Naive thymus-derived CD8-positive, alpha-beta T cell (primary cell): Measurements from ENCODE around the gene LMF1. TPM values are rescaled to one million over a fixed set of nuclear protein-coding genes. Genes with fewer than 3 reads are reported as not detected.

ENCODE experiments used
- ATAC-seq, 2 donors: fragments of 150-1000 bp; cut with Tn5 transposase in 1 of 2; sonication (Bioruptor Pico), chemical (Tn5 transposase) in 1 of 2; 1 replicate in 1 of 2; 2 replicates in 1 of 2; pipeline ENCODE4 v1.10.0; 2021; ENCODE audit warnings: mild to moderate bottlenecking in 2 of 2, moderate library complexity in 2 of 2
- POLR2A ChIA-PET: fragments of 350-600 bp; sonication (Branson Sonifier 250); formaldehyde crosslinking; loops from one replicate; lab custom pipeline; 2021; ENCODE audit warnings: antibody characterized with exemption; lab: Charles Lee
- DNase-seq, 10 donors: peaks; one replicate each; pipeline versions ENCODE4 v3.0.0 to v3.0.0-alpha.2; 2020 to 2022
- H3K27ac Mint-ChIP-seq, 10 donors: one replicate each; pipeline ENCODE4 v1.8.0; 2020 to 2022; ENCODE audit warnings: mild to moderate bottlenecking in 10 of 10, mixed read lengths in 10 of 10, moderate library complexity in 4 of 10, inconsistent platforms in 1 of 10
- H3K27me3 Mint-ChIP-seq, 5 donors: one replicate each; pipeline ENCODE4 v1.8.0; 2021 to 2022; ENCODE audit warnings: mixed read lengths in 5 of 5
- H3K36me3 Mint-ChIP-seq, 3 donors: one replicate each; pipeline ENCODE4 v1.8.0; 2020 to 2022; ENCODE audit warnings: mixed read lengths in 3 of 3, mild to moderate bottlenecking in 2 of 3, inconsistent platforms in 1 of 3
- H3K4me1 Mint-ChIP-seq, 4 donors: one replicate each; pipeline ENCODE4 v1.8.0; 2021 to 2022; ENCODE audit warnings: mixed read lengths in 4 of 4
- H3K4me3 Mint-ChIP-seq, 10 donors: one replicate each; pipeline ENCODE4 v1.8.0; 2020 to 2022; ENCODE audit warnings: mild to moderate bottlenecking in 10 of 10, mixed read lengths in 10 of 10, moderate library complexity in 6 of 10, inconsistent platforms in 1 of 10
- H3K9me3 Mint-ChIP-seq, 9 donors: one replicate each; pipeline ENCODE4 v1.8.0; 2020 to 2022; ENCODE audit warnings: mixed read lengths in 9 of 9, mild to moderate bottlenecking in 3 of 9, inconsistent platforms in 1 of 9, moderate library complexity in 1 of 9
- polyA plus RNA-seq, 3 donors: library from polyadenylated mRNA; unstranded; fragments of 300-500 nt; fragmentation: Illumina TruSeq; gene quantifications; one replicate each; pipeline ENCODE4 v1.2.3, GENCODE V29; 2021
- total RNA-seq, 8 experiments: library from RNA in 2 of 8; stranded (reverse) in 2 of 8; gene quantifications; one replicate each; pipeline ENCODE4 v1.2.3 and lab custom pipeline; 2021 to 2026

LMF1 gene
- total and polyA plus RNA-seq, 5 experiments from 2014 or later, result 12.2 to 45.1 (median 13.6) TPM

DNA sequence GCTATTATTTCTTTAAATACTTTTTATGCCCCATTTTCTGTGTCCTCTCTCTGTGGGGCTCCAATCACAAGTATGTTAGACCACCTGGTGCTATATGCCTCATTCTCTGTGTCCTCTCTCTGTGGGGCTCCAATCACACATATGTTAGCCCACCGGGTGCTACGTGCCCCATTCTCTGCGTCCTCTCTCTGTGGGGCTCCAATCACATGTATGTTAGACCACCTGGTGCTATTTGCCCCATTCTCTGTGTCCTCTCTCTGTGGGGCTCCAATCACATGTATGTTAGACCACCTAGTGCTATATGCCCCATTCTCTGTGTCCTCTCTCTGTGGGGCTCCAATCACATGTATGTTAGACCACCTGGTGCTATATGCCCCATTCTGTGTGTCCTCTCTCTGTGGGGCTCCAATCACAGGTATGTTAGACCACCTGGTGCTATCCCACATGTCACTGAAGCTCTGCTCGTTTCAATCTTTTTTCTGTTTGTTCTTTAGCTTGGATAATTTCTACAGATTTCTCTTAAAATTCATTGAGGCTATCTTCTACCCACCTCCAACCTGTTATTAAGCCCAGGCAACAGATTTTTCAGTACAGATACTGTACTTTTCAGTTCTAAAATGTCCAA is 28.2 kb downstream of the LMF1 start:
- Mint-ChIP-seq H3K36me3 (peaks cover 20 to 70% (median 52%) of the 10 kb centered on the region in 3 donors), H3K27me3 (no peaks in the 10 kb centered on the region), H3K9me3 (peaks cover 0 to 39% (median 23%) of the 10 kb centered on the region in 9 donors), H3K4me1 (peaks cover 0 to 4% (median 2%) of the 10 kb centered on the region in 4 donors), H3K27ac (no peak overlapping the region), H3K4me3 (no peak overlapping the region)
- ATAC-seq (no peak), DNase-seq (no peak)
- POLR2A ChIA-PET, result no interaction called here

DNA sequence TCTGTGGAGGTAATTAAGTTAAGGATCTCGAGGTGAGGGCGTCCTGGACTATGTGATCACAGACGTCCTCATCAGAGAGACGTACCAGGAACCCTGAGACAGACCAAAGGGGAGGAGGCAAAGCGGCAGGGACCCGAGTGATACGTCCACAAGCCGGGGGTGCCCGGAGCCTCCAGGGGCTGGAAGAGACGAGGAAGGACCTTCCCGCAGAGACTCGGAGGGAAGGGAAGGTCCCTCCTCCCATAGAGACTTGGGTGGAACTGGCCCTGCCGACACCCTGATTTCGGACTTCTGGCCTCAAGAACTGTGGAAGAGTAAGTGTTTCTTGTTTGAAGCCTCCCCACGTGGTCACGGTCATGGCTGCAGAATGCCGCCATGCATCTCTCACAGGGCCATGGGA is 30.8 kb downstream of the LMF1 start:
- Mint-ChIP-seq H3K9me3 (peaks cover 0 to 37% (median 23%) of the 10 kb centered on the region in 9 donors), H3K4me3 (no peak overlapping the region), H3K36me3 (peaks cover 20 to 50% (median 44%) of the 10 kb centered on the region in 3 donors), H3K27me3 (no peaks in the 10 kb centered on the region), H3K4me1 (peaks cover 0 to 6% (median 3%) of the 10 kb centered on the region in 4 donors), H3K27ac (no peak overlapping the region)
- no peak for DNase-seq
- POLR2A ChIA-PET, result no interaction called here
- ATAC-seq, result no peak

DNA sequence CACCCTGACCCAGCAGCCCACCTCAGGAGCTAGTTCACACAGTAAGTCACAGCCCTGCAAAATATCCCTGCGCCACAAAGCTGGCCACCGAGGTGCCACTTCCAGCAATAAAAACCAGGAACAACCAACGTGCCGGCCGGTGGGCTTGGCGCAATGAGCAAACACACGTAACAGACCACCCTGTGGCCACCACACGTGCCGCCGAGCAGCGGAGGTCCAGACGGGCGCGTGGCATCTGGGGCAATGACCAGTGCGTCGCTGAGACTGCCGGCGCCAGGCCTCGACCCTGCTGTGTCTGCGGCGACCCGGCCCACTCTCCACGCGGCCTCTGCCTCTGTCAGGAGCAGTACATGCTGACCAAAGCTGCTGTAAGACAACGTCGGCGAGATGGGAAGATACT is 31.5 kb downstream of the LMF1 start:
- DNase-seq (no peak), ATAC-seq (no peak)
- peaks cover 0 to 31% (median 23%) of the 10 kb centered on the region in 9 donors for H3K9me3 Mint-ChIP-seq
- no peaks in the 10 kb centered on the region for H3K27me3 Mint-ChIP-seq
- no peak overlapping the region for H3K27ac Mint-ChIP-seq
- H3K4me1 Mint-ChIP-seq, result peaks cover 0 to 6% (median 3%) of the 10 kb centered on the region in 4 donors
- H3K36me3 Mint-ChIP-seq, result peaks cover 20 to 45% (median 39%) of the 10 kb centered on the region in 3 donors
- peak overlapping the region in 1 of 10 donors; percentile 10 for H3K4me3 Mint-ChIP-seq
- POLR2A ChIA-PET, result no interaction called here

DNA sequence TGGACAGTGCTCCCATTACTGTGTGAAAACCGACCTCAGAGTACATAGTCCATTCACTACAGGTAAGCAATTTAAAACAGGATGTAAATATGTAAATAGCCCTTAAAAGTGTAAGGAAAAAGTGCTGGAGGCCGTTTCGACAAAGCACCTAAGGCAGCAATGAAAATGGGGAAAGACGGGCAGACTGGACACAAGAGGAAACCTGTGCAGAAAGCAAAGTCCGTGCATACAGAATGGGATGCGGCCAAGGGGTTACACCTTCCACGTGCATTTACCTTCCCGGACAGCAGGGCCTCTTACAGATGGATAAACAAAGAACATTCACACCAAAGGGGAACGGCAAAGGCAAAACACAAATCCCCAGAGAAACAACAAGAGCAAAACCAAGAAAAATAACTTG is 32.0 kb downstream of the LMF1 start:
- POLR2A ChIA-PET, result no interaction called here
- H3K36me3 Mint-ChIP-seq, result peaks cover 17 to 44% (median 34%) of the 10 kb centered on the region in 3 donors
- DNase-seq (no peak), ATAC-seq (no peak)
- peaks cover 0 to 27% (median 19%) of the 10 kb centered on the region in 9 donors for H3K9me3 Mint-ChIP-seq
- H3K4me1 Mint-ChIP-seq, result peaks cover 0 to 7% (median 2%) of the 10 kb centered on the region in 4 donors
- no peak overlapping the region for H3K4me3 Mint-ChIP-seq
- peak overlapping the region in 1 of 10 donors; percentile 37 for H3K27ac Mint-ChIP-seq
- H3K27me3 Mint-ChIP-seq, result no peaks in the 10 kb centered on the region

DNA sequence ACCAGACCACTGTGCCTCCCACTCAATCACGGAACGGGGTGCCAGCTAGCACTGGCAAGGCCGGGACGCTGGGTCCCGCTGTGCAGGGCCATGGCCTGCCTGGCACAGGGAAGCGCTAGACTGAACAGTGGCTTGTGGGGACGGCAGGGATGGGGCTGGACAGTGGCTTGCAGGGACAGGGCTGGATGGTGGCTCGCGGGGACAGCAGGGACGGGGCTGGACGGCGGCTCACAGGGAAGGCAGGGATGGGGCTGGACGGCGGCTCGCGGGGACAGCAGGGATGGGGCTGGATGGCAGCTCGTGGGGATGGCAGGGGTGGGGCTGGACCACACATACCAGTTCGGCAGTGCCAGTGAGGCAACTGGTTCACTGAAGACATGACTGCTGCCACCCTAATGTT is 32.6 kb downstream of the LMF1 start:
- peak overlapping the region in 1 of 10 donors; percentile 37 for H3K27ac Mint-ChIP-seq
- H3K9me3 Mint-ChIP-seq, result peaks cover 0 to 25% (median 17%) of the 10 kb centered on the region in 9 donors
- peaks cover 15 to 47% (median 32%) of the 10 kb centered on the region in 3 donors for H3K36me3 Mint-ChIP-seq
- ATAC-seq, result no peak
- no peak overlapping the region for H3K4me3 Mint-ChIP-seq
- DNase-seq, result no peak
- POLR2A ChIA-PET, result no interaction called here
- H3K27me3 Mint-ChIP-seq, result no peaks in the 10 kb centered on the region
- H3K4me1 Mint-ChIP-seq, result peaks cover 0 to 7% (median 2%) of the 10 kb centered on the region in 4 donors

DNA sequence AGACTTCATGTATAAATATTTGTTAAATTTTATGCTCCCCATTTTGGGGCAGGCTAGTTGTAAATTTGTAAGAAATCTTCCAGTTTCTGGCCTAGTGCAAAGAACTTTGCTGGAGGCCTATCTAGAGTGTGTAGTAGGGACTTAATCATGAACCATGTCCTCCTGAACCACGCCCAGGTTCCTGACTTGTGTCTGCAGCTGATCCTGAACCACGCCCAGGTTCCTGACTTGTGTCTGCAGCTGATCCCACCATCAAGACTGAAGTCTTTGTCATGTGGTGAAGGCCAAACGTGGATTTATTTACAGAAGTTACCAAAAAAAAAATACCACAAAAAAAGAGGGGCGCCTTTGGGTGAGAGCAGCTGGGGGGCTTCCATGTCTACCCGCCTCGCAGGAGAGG is 33.1 kb downstream of the LMF1 start:
- Mint-ChIP-seq H3K4me1 (peaks cover 0 to 7% (median 2%) of the 10 kb centered on the region in 4 donors), H3K27ac (peak overlapping the region in 1 of 10 donors; percentile 48), H3K27me3 (no peaks in the 10 kb centered on the region), H3K4me3 (no peak overlapping the region), H3K36me3 (peaks cover 14 to 48% (median 31%) of the 10 kb centered on the region in 3 donors), H3K9me3 (peaks cover 0 to 21% (median 15%) of the 10 kb centered on the region in 9 donors)
- POLR2A ChIA-PET, result no interaction called here
- DNase-seq, result no peak
- no peak for ATAC-seq

DNA sequence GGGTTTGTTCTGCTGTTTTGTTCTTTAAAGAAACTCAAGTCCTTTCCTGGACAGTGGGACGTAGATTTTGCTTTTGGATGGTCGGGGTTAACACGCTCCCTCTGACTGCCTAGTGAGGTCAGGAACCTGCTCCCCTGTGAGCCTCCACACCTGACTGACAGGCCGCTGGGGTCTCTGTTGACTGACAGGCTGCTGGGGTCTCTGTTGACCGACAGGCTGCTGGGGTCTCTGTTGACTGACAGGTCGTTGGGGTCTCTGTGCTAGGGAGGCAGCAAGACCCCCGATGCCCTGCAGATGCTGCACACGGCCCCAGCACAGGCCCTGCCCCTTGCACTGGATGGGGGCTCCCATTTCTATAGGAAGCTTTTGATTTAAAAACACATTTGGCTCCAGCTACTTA is 33.5 kb downstream of the LMF1 start:
- POLR2A ChIA-PET, result no interaction called here
- H3K4me3 Mint-ChIP-seq, result no peak overlapping the region
- peak overlapping the region in 1 of 10 donors; percentile 69 for H3K27ac Mint-ChIP-seq
- H3K9me3 Mint-ChIP-seq, result peaks cover 0 to 17% (median 10%) of the 10 kb centered on the region in 9 donors
- peaks cover 0 to 7% (median 2%) of the 10 kb centered on the region in 4 donors for H3K4me1 Mint-ChIP-seq
- no peaks in the 10 kb centered on the region for H3K27me3 Mint-ChIP-seq
- peaks cover 10 to 47% (median 27%) of the 10 kb centered on the region in 3 donors for H3K36me3 Mint-ChIP-seq
- no peak for ATAC-seq
- no peak for DNase-seq

DNA sequence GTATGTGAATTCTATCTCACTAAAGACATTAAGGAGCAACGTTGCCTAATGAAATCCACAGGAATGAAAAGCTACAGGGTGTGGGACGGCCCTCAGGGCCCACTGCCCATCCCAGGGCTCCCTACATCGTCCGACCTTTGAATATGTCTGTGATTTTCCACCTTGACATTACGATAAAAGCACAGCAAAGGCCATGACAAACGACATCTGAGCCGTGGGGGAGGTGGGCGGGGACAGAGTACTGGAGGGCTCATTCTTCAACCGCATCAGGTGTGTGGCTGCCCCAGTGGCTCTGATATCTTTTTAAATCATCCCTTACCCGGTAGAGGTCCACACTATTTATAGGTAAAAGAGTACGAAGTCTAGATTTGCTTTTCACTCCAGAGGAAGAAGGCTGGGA is 35.1 kb downstream of the LMF1 start:
- H3K27me3 Mint-ChIP-seq, result no peaks in the 10 kb centered on the region
- peak overlapping the region in 1 of 10 donors; percentile 15 for H3K4me3 Mint-ChIP-seq
- ATAC-seq, result no peak
- H3K9me3 Mint-ChIP-seq, result peaks cover 0 to 5% (median 0%) of the 10 kb centered on the region in 9 donors
- H3K27ac Mint-ChIP-seq, result peak overlapping the region in 2 of 10 donors; percentile 29 to 71
- POLR2A ChIA-PET, result no interaction called here
- peaks cover 0 to 7% (median 2%) of the 10 kb centered on the region in 4 donors for H3K4me1 Mint-ChIP-seq
- H3K36me3 Mint-ChIP-seq, result peaks cover 0 to 37% (median 12%) of the 10 kb centered on the region in 3 donors
- DNase-seq, result no peak

DNA sequence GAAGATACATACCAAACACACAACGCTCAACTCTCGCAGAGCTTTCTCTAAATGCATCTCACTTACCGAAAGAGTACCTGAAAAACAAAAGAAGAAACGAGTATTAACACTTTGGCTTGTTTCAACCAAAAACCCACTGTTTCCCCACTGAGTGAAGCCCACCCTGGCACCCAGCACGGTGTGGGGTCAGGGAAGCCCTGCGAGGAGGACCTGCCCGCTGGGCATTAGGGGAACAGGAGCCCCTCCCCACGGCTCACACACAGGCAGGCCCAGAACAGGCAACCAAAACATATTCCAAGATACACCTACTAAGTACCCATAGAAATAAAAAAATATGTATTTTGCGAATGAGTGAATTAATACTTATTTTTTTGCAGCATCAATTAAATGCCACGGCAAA is 36.6 kb downstream of the LMF1 start:
- Mint-ChIP-seq H3K4me1 (peaks cover 0 to 9% (median 2%) of the 10 kb centered on the region in 4 donors), H3K4me3 (no peak overlapping the region), H3K27me3 (no peaks in the 10 kb centered on the region), H3K9me3 (peaks cover 0 to 5% (median 0%) of the 10 kb centered on the region in 9 donors), H3K27ac (no peak overlapping the region), H3K36me3 (peaks cover 0 to 39% (median 8%) of the 10 kb centered on the region in 3 donors)
- DNase-seq (peak in 1 of 10 donors; percentile 21), ATAC-seq (no peak)
- POLR2A ChIA-PET, result no interaction called here

DNA sequence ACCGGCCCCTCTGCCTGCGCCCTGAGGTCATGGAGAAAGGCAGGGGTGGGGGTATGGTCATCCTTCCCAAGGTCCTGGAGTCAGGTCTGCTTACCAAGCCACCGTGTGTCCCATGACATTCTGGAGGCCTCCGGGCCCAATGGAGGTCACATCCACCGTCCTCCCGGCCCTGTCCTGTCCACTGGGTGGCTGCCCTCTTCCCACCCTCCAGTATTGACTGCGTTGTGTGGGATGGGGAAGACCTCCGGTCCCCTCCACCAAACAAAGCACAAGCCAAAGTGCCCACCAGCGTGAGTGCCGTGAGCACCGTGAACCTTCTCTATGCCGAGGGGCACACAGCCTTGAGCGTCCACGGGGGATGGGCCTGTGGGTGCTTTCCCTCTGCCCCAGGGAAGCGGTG is 37.2 kb downstream of the LMF1 start:
- H3K27me3 Mint-ChIP-seq, result no peaks in the 10 kb centered on the region
- H3K4me3 Mint-ChIP-seq, result no peak overlapping the region
- POLR2A ChIA-PET, result no interaction called here
- H3K36me3 Mint-ChIP-seq, result peaks cover 0 to 39% (median 7%) of the 10 kb centered on the region in 3 donors
- H3K27ac Mint-ChIP-seq, result no peak overlapping the region
- H3K9me3 Mint-ChIP-seq, result peaks cover 0 to 2% (median 0%) of the 10 kb centered on the region in 9 donors
- ATAC-seq, result no peak
- no peak for DNase-seq
- peaks cover 0 to 8% (median 2%) of the 10 kb centered on the region in 4 donors for H3K4me1 Mint-ChIP-seq

DNA sequence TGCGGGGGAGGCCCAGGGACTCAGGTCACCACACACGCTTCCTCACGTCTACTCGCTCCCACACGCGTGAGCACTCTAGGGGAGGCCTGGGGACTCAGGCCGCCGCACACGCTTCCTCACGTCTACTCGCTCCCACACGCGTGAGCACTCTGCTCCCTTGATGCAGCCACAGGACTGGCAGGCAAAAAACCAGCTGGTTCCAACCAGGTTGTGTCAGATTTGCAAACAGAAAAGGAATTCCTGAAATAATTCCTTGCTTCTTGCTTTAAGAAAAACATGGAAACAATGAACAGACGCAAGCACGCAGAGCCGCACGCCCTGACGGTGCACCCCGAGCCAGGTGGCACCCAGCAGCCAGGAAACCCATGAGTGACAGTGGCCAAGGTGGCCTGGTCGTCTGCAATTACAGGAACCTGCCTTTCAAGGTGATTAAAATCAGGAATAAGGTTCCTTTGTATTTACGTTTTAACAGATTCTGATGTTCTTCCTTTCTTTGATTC is 37.9 kb downstream of the LMF1 start:
- no peaks in the 10 kb centered on the region for H3K27me3 Mint-ChIP-seq
- POLR2A ChIA-PET, result no interaction called here
- DNase-seq, result no peak
- H3K36me3 Mint-ChIP-seq, result peaks cover 0 to 38% (median 7%) of the 10 kb centered on the region in 3 donors
- no peaks in the 10 kb centered on the region for H3K9me3 Mint-ChIP-seq
- H3K4me3 Mint-ChIP-seq, result no peak overlapping the region
- ATAC-seq, result no peak
- no peak overlapping the region for H3K27ac Mint-ChIP-seq
- H3K4me1 Mint-ChIP-seq, result peaks cover 0 to 7% (median 2%) of the 10 kb centered on the region in 4 donors

DNA sequence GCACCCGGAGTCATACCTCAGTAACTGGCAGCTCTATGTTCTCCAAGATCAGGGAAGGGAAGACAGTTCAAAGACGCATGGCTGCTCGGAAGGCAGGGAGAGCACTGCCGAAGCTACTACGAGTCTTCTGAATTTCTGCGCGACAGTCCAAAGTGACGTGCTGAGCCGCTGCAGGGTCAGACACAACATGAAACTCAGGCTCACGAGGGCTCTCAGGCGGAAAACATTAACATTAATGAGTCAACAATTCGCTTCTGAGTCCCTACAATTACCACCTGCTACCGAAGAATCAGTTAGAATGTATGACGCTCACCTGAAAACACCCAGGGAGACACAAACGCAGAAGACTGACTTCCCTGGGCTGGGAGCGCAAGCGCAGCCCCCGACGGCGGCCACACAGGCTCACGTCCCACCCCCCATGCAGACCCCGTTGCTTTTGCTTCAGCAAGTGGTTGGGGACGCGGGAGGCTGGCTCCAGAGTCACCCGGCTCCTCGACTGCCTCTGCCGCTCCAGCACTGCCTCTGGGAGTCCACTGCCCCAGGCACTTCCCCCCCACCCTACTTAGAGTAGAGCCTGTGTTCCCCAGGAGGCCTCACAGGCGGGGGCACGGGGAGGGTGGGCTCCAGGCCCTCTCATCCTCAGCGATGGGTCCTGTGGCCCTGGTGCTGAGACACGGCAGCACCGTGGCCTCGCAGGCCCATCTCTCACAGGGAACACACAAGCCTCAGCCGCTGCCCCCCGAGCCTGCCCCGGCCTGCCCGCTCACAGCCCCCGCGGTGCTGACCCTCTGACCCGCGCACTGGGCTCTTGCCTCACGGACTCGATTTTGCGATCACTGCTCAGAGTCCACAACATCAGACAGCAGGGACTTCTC is 38.9 kb downstream of the LMF1 start:
- peaks cover 0 to 5% (median 2%) of the 10 kb centered on the region in 4 donors for H3K4me1 Mint-ChIP-seq
- no peak overlapping the region for H3K27ac Mint-ChIP-seq
- no peaks in the 10 kb centered on the region for H3K27me3 Mint-ChIP-seq
- no peak overlapping the region for H3K4me3 Mint-ChIP-seq
- no peak for ATAC-seq
- DNase-seq, result peak in 1 of 10 donors; percentile 41
- POLR2A ChIA-PET, result no interaction called here
- peaks cover 0 to 33% (median 7%) of the 10 kb centered on the region in 3 donors for H3K36me3 Mint-ChIP-seq
- H3K9me3 Mint-ChIP-seq, result no peaks in the 10 kb centered on the region
